ENCODE measurements around the gene TSC22D3. TPM values are rescaled to one million over a fixed set of nuclear protein-coding genes. Genes with fewer than 3 reads are reported as not detected.

Gene TSC22D3
- total RNA-seq, 6 donors from 2014 or later = 309 to 1,061 (median 406) TPM

GRCh38 chrX:107763647-107764046, 11.9 kb downstream of the TSC22D3 start:
- 87 to 91% methylated on average over 1 of the region's 1 CpG for WGBS, 2 donors
- no peak overlapping the region for H3K4me3 ChIP-seq
- H3K27me3 ChIP-seq = no peaks in the 10 kb centered on the region
- H3K9me3 ChIP-seq = no peaks in the 10 kb centered on the region
- no peak overlapping the region for H3K27ac ChIP-seq
- TF ChIP-seq POLR2AphosphoS5 (IDR thresholded peaks at IDR 0.05) (no peak), EP300 (IDR thresholded peaks at IDR 0.05) (no peak), POLR2A (IDR thresholded peaks at IDR 0.05) (no peak)
- TF ChIP-seq, protein P1, sequence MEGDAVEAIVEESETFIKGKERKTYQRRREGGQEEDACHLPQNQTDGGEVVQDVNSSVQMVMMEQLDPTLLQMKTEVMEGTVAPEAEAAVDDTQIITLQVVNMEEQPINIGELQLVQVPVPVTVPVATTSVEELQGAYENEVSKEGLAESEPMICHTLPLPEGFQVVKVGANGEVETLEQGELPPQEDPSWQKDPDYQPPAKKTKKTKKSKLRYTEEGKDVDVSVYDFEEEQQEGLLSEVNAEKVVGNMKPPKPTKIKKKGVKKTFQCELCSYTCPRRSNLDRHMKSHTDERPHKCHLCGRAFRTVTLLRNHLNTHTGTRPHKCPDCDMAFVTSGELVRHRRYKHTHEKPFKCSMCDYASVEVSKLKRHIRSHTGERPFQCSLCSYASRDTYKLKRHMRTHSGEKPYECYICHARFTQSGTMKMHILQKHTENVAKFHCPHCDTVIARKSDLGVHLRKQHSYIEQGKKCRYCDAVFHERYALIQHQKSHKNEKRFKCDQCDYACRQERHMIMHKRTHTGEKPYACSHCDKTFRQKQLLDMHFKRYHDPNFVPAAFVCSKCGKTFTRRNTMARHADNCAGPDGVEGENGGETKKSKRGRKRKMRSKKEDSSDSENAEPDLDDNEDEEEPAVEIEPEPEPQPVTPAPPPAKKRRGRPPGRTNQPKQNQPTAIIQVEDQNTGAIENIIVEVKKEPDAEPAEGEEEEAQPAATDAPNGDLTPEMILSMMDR (IDR thresholded peaks at IDR 0.05) = no peak
- H3K36me3 ChIP-seq = no peaks in the 10 kb centered on the region
- ATAC-seq (ENCODE audit: low FRiP score in 2 of 2) = no peak
- no peak for DNase-seq
- H3K4me1 ChIP-seq = peaks cover 0 to 3% (median 0%) of the 10 kb centered on the region in 4 donors

GRCh38 chrX:107760304-107761077, 15.1 kb downstream of the TSC22D3 start:
- WGBS, 2 donors = 74 to 92% methylated on average over 4 to 5 of the region's 5 CpGs
- H3K27me3 ChIP-seq = no peaks in the 10 kb centered on the region
- TF ChIP-seq POLR2AphosphoS5 (IDR thresholded peaks at IDR 0.05) (no peak), EP300 (IDR thresholded peaks at IDR 0.05) (no peak), POLR2A (IDR thresholded peaks at IDR 0.05) (no peak)
- TF ChIP-seq, protein P1 (IDR thresholded peaks at IDR 0.05) = no peak

DNA sequence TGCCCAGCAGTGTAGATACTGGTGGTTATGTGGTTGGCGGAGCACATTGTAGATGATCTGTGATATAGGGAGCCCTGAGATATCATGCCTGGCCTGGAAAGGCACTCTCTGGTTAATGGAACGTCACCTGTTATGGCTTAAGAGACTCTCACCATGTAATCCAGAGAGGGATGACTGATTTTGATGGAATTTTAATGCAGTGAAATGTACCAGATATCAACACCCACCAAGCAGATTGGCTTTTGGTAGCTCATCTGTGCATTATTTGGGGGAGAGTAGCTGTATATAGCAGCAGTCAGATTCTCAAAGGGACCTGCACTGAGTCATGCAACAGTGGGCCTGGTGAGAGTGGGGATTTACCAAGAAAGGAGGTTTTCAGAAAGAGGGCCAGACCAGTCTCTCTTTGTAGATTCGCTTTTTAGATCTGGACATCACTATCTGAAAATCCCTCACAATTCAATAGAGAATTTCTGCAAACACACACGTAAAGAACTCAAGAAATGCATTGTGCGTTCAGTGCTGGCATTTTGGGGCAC, 17.3 kb downstream of the TSC22D3 start:
- H3K27me3 ChIP-seq = no peaks in the 10 kb centered on the region
- H3K4me1 ChIP-seq = peaks cover 0 to 6% (median under 1%) of the 10 kb centered on the region in 4 donors
- TF ChIP-seq POLR2AphosphoS5 (IDR thresholded peaks at IDR 0.05) (no peak), POLR2A (IDR thresholded peaks at IDR 0.05) (no peak), EP300 (IDR thresholded peaks at IDR 0.05) (no peak)
- TF ChIP-seq, protein P1 (IDR thresholded peaks at IDR 0.05) = no peak
- 86 to 98% methylated on average over 4 to 5 of the region's 5 CpGs for WGBS, 2 donors
- DNase-seq (no peak), ATAC-seq (ENCODE audit: low FRiP score in 2 of 2) (no peak)
- no peaks in the 10 kb centered on the region for H3K9me3 ChIP-seq
- no peak overlapping the region for H3K27ac ChIP-seq
- H3K4me3 ChIP-seq = no peak overlapping the region
- no peaks in the 10 kb centered on the region for H3K36me3 ChIP-seq

More at GRCh38 chrX:107760304-107761077, 15.1 kb downstream of the TSC22D3 start:
- Histone ChIP-seq H3K27ac (no peak overlapping the region), H3K9me3 (no peaks in the 10 kb centered on the region), H3K36me3 (no peaks in the 10 kb centered on the region), H3K4me1 (no peaks in the 10 kb centered on the region), H3K4me3 (no peak overlapping the region)
- ATAC-seq (ENCODE audit: low FRiP score in 2 of 2) = no peak
- DNase-seq = no peak

DNA sequence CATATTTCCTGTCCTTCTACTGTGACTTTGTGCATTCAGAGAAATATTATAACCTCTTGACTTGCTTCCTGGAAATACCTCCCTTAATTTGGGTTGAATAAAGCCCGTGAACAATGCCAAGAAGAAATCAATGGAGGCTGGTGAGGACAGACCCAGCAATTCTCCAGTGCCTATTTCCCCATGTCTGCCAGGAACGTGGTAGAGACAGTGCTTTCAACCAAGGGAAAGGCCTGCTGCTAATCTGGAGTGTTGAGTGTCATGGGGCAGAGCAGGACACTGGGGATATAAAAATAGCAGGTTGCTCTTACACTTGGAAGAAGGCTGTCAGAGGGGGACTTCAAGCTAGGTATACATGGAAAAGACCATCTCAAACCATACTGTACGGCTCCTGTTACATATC, 19.9 kb downstream of the TSC22D3 start:
- H3K36me3 ChIP-seq = no peaks in the 10 kb centered on the region
- no peaks in the 10 kb centered on the region for H3K27me3 ChIP-seq
- WGBS, 2 donors = 65 to 75% methylated on average over 2 to 3 of the region's 3 CpGs
- ATAC-seq (ENCODE audit: low FRiP score in 2 of 2) (no peak), DNase-seq (no peak)
- peaks cover 0 to 12% (median 6%) of the 10 kb centered on the region in 4 donors for H3K4me1 ChIP-seq
- H3K27ac ChIP-seq = no peak overlapping the region
- TF ChIP-seq EP300 (IDR thresholded peaks at IDR 0.05) = no peak
- TF ChIP-seq POLR2A (IDR thresholded peaks at IDR 0.05) = no peak
- no peak for TF ChIP-seq POLR2AphosphoS5 (IDR thresholded peaks at IDR 0.05)
- TF ChIP-seq, protein P1 (IDR thresholded peaks at IDR 0.05) = no peak
- no peaks in the 10 kb centered on the region for H3K9me3 ChIP-seq
- H3K4me3 ChIP-seq = no peak overlapping the region

Data from upper lobe of left lung (tissue), 6 donors.